ENCODE data around the gene EIF4B. TPM values are rescaled to one million over a fixed set of nuclear protein-coding genes. Genes with fewer than 3 reads are reported as not detected.
"Not testable (repeated sequence)": the region's sequence is repeated elsewhere in the genome, so short reads cannot be mapped to it uniquely, and the experiment has no call there.

The EIF4B gene
- total RNA-seq, 1 experiment from 2014 or later: 393 TPM

DNA sequence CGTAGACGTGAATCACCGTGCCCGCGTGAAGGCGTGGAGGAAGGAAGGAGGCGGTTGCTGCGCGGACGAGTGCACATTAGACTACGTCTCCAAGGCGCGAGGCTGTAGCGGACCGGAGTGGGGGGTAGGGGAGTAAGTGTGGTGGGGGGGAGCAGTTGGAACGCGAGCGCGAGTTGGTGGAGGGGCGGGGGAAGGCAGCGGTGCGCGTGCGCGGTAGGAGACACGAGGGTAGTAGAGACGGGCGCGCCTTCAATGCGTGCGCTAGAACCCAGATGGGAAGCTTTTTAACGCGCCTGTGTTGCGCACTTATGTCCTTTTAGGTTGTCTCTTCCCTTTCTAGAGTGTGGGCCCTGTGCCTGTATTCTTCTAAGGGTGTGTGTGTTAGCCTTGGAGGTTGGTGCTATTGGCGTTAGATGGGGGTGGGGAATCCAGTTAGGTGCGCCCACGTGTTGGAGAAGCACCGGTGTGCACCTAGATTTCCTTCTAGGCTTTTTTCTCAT, 604 bp downstream of the EIF4B start:
- H3K4me1 ChIP-seq (ENCODE audit: insufficient read depth, low read length, poor library complexity, severe bottlenecking): peaks cover 35% of the 10 kb centered on the region
- intact Hi-C loops (cut with micrococcal nuclease; ENCODE audit: unreplicated experiment): loop anchor here (5.0 kb wide), 1 partner anchor 60 kb away; the partner anchor contains the start of gene KRT18
- BruUV-seq (replicated peaks): TSS peak; percentile 69
- no peaks in the 10 kb centered on the region for H3K27me3 ChIP-seq (replicated peaks; ENCODE audit: insufficient read depth, low read depth, low read length, poor library complexity)
- POLR2A ChIA-PET (ENCODE audit: low non-redundant PET): interaction anchor here (0.6 to 0.7 kb wide), 3 partner anchors 100 to 926 kb away, joined by 4 to 8 read pairs (median 5); no protein-coding TSS in a partner anchor
- peak overlapping the region; percentile 73 for H3K4me3 ChIP-seq (ENCODE audit: low read depth, low read length, poor library complexity, severe bottlenecking)
- H3K9me3 ChIP-seq (ENCODE audit: low read depth, low read length, poor library complexity, severe bottlenecking): no peaks in the 10 kb centered on the region
- H3K36me3 ChIP-seq (ENCODE audit: insufficient read depth, low read length, poor library complexity, severe bottlenecking): peaks cover 29% of the 10 kb centered on the region
- DNase-seq (ENCODE audit: low spot score): peak; percentile 91
- TF ChIP-seq EZH2 (IDR thresholded peaks at IDR 0.05; ENCODE audit: borderline replicate concordance, low read depth, low read length, poor library complexity, severe bottlenecking): no peak
- TF ChIP-seq, protein P1, sequence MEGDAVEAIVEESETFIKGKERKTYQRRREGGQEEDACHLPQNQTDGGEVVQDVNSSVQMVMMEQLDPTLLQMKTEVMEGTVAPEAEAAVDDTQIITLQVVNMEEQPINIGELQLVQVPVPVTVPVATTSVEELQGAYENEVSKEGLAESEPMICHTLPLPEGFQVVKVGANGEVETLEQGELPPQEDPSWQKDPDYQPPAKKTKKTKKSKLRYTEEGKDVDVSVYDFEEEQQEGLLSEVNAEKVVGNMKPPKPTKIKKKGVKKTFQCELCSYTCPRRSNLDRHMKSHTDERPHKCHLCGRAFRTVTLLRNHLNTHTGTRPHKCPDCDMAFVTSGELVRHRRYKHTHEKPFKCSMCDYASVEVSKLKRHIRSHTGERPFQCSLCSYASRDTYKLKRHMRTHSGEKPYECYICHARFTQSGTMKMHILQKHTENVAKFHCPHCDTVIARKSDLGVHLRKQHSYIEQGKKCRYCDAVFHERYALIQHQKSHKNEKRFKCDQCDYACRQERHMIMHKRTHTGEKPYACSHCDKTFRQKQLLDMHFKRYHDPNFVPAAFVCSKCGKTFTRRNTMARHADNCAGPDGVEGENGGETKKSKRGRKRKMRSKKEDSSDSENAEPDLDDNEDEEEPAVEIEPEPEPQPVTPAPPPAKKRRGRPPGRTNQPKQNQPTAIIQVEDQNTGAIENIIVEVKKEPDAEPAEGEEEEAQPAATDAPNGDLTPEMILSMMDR (conservative IDR thresholded peaks at IDR 0.05; ENCODE audit: low read depth, low read length): no peak
- peak overlapping the region; percentile 94 for H3K27ac ChIP-seq (ENCODE audit: low read depth, low read length, poor library complexity, severe bottlenecking)
- CTCF ChIA-PET: interaction anchor here (0.6 to 1.2 kb wide), 4 partner anchors 26 to 377 kb away, joined by 3 to 9 read pairs (median 4); no protein-coding TSS in a partner anchor

DNA sequence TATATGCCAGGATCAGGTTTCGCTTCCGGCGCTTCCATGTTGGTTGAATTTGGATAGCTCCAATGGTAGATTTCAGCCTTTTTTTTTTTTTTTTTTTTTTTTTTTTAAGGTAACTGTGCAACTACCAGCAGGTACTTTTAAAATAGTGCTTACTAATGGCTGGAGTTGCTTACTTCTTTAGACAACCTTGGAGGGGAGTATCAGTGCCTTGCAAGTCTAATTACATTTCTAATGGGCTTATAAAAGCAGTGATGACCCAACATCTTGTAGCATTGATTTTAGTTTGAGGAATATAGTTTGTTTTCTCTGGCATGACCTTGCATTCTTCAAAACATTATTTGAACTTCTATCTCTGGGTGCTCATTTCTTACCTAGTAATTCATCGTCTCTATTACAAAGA, 1.1 kb downstream of the EIF4B start:
- CTCF ChIA-PET: interaction anchor here (0.6 kb wide), 2 partner anchors 27 to 376 kb away, joined by 3 to 9 read pairs; no protein-coding TSS in a partner anchor

DNA sequence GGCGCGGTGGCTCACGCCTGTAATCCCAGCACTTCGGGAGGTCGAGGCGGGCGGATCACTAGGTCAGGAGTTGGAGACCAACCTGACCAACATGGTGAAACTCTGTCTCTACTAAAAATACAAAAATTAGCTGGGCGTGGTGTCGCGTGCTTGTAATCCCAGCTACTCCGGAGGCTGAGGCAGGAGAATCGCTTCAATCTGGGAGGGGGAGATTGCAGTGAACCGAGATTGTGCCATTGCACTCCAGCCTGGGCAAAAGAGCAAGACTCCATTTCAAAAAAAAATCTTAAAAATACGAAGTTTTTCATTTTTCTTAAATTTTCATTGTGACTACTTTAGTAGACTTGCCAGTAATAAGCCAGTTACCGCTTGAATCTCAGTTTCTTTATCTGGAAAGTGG, 2.5 kb downstream of the EIF4B start:
- POLR2A ChIA-PET (ENCODE audit: low non-redundant PET); BruUV-seq (replicated peaks); H3K9me3 ChIP-seq (ENCODE audit: low read depth, low read length, poor library complexity, severe bottlenecking); DNase-seq (ENCODE audit: low spot score); H3K27me3 ChIP-seq (replicated peaks; ENCODE audit: insufficient read depth, low read depth, low read length, poor library complexity); CTCF ChIA-PET: not testable (repeated sequence)
- H3K4me1 ChIP-seq (ENCODE audit: insufficient read depth, low read length, poor library complexity, severe bottlenecking): peaks cover 35% of the 10 kb centered on the region
- intact Hi-C loops (cut with micrococcal nuclease; ENCODE audit: unreplicated experiment): loop anchor here (5.0 kb wide), 1 partner anchor 61 kb away; the partner anchor contains the start of gene KRT18
- H3K27ac ChIP-seq (ENCODE audit: low read depth, low read length, poor library complexity, severe bottlenecking): peak overlapping the region; percentile 19
- H3K36me3 ChIP-seq (ENCODE audit: insufficient read depth, low read length, poor library complexity, severe bottlenecking): peaks cover 31% of the 10 kb centered on the region
- H3K4me3 ChIP-seq (ENCODE audit: low read depth, low read length, poor library complexity, severe bottlenecking): peak overlapping the region; percentile 73

More for the DNA sequence above, 1.1 kb downstream of the EIF4B start:
- no peak for DNase-seq (ENCODE audit: low spot score)
- intact Hi-C loops (cut with micrococcal nuclease; ENCODE audit: unreplicated experiment): loop anchor here (5.0 kb wide), 1 partner anchor 60 kb away; the partner anchor contains the start of gene KRT18
- POLR2A ChIA-PET (ENCODE audit: low non-redundant PET): interaction anchor here (0.7 kb wide), 1 partner anchor 209 kb away, joined by 4 read pairs; no protein-coding TSS in a partner anchor
- Histone ChIP-seq H3K4me3 (ENCODE audit: low read depth, low read length, poor library complexity, severe bottlenecking) (peak overlapping the region; percentile 73), H3K27me3 (replicated peaks; ENCODE audit: insufficient read depth, low read depth, low read length, poor library complexity) (no peaks in the 10 kb centered on the region), H3K36me3 (ENCODE audit: insufficient read depth, low read length, poor library complexity, severe bottlenecking) (peaks cover 31% of the 10 kb centered on the region), H3K4me1 (ENCODE audit: insufficient read depth, low read length, poor library complexity, severe bottlenecking) (peaks cover 35% of the 10 kb centered on the region), H3K9me3 (ENCODE audit: low read depth, low read length, poor library complexity, severe bottlenecking) (no peaks in the 10 kb centered on the region), H3K27ac (ENCODE audit: low read depth, low read length, poor library complexity, severe bottlenecking) (peak overlapping the region; percentile 94)
- no peak for TF ChIP-seq EZH2 (IDR thresholded peaks at IDR 0.05; ENCODE audit: borderline replicate concordance, low read depth, low read length, poor library complexity, severe bottlenecking)
- TF ChIP-seq, protein P1 (conservative IDR thresholded peaks at IDR 0.05; ENCODE audit: low read depth, low read length): no peak
- no TSS peak for BruUV-seq (replicated peaks)

All from A673 (cell line).